Femur (tissue), 1 donor: Measurements from ENCODE around the gene MAU2.

Source experiments
- DNase-seq: peaks from one replicate; pipeline ENCODE4 v3.0.0-alpha.2; 2017

Gene MAU2

GRCh38 chr19:19320361-19321140, at the start of gene MAU2, which contains the start of gene SUGP1:
Gene MAU2 (plus strand): TSS chr19:19320829. CDS start chr19:19320860, 31 bp downstream.
Gene SUGP1 (minus strand): TSS chr19:19320509. CDS start chr19:19320496, 13 bp downstream.
- peak; percentile 94 for DNase-seq

- DNase-seq = no peak
Observed at GRCh38 chr19:19271828-19272599, 48.6 kb upstream of the MAU2 start.

GRCh38 chr19:19274146-19274545, 46.5 kb upstream of the MAU2 start:
- no peak for DNase-seq

GRCh38 chr19:19274716-19275565, 45.7 kb upstream of the MAU2 start:
- DNase-seq = no peak

GRCh38 chr19:19276386-19276785, 44.2 kb upstream of the MAU2 start:
- no peak for DNase-seq

- no peak for DNase-seq
Observed at GRCh38 chr19:19276851-19277250, 43.8 kb upstream of the MAU2 start.

GRCh38 chr19:19278315-19278714, 42.3 kb upstream of the MAU2 start:
- no peak for DNase-seq

- DNase-seq = no peak
Observed at GRCh38 chr19:19279062-19279612, 41.5 kb upstream of the MAU2 start.

GRCh38 chr19:19279853-19280252, 40.8 kb upstream of the MAU2 start:
- no peak for DNase-seq

GRCh38 chr19:19280561-19280960, 40.1 kb upstream of the MAU2 start:
- DNase-seq = peak; percentile 43

- DNase-seq = no peak
Observed at GRCh38 chr19:19285686-19286085, 34.9 kb upstream of the MAU2 start.

- DNase-seq = no peak
Observed at GRCh38 chr19:19292607-19293006, 28.0 kb upstream of the MAU2 start.

GRCh38 chr19:19294914-19295313, 25.7 kb upstream of the MAU2 start:
- DNase-seq = no peak

- no peak for DNase-seq
Observed at GRCh38 chr19:19296953-19297689, 23.5 kb upstream of the MAU2 start.

GRCh38 chr19:19297759-19298158, 22.9 kb upstream of the MAU2 start:
- DNase-seq = no peak

- no peak for DNase-seq
Observed at GRCh38 chr19:19300613-19301012, 20.0 kb upstream of the MAU2 start.

GRCh38 chr19:19303411-19303810, 17.2 kb upstream of the MAU2 start:
- no peak for DNase-seq

- no peak for DNase-seq
Observed at GRCh38 chr19:19304186-19304965, 16.3 kb upstream of the MAU2 start.

- no peak for DNase-seq
Observed at GRCh38 chr19:19305066-19305465, 15.6 kb upstream of the MAU2 start.

GRCh38 chr19:19305696-19306095, 14.9 kb upstream of the MAU2 start:
- DNase-seq = no peak

- no peak for DNase-seq
Observed at GRCh38 chr19:19306191-19306590, 14.4 kb upstream of the MAU2 start.
